Measurements from ENCODE around the gene CD300A.

DNA sequence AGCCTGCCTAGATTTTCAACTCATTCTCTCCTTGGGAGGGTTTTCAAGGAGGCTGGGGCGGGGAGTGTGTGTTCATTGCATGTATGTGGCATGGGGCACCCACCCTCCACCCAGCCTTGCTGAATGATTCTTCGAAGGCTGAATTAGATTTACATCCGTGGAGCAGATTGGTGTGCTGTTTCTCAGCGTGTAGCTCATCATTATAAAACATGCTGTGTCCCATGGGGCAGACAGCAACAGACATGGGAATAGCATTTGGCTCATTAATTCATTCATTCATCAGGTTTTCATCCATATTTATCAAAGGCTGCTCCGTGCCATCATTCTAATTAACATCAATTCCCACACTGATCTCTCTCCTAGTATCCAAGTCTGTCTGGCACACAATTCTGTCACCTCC is 10.6 kb upstream of the CD300A start:
- TF ChIP-seq, protein P1, sequence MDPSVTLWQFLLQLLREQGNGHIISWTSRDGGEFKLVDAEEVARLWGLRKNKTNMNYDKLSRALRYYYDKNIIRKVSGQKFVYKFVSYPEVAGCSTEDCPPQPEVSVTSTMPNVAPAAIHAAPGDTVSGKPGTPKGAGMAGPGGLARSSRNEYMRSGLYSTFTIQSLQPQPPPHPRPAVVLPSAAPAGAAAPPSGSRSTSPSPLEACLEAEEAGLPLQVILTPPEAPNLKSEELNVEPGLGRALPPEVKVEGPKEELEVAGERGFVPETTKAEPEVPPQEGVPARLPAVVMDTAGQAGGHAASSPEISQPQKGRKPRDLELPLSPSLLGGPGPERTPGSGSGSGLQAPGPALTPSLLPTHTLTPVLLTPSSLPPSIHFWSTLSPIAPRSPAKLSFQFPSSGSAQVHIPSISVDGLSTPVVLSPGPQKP (IDR thresholded peaks at IDR 0.05; ENCODE audit: borderline replicate concordance, low read depth, low read length): no peak
- TF ChIP-seq, protein P2, sequence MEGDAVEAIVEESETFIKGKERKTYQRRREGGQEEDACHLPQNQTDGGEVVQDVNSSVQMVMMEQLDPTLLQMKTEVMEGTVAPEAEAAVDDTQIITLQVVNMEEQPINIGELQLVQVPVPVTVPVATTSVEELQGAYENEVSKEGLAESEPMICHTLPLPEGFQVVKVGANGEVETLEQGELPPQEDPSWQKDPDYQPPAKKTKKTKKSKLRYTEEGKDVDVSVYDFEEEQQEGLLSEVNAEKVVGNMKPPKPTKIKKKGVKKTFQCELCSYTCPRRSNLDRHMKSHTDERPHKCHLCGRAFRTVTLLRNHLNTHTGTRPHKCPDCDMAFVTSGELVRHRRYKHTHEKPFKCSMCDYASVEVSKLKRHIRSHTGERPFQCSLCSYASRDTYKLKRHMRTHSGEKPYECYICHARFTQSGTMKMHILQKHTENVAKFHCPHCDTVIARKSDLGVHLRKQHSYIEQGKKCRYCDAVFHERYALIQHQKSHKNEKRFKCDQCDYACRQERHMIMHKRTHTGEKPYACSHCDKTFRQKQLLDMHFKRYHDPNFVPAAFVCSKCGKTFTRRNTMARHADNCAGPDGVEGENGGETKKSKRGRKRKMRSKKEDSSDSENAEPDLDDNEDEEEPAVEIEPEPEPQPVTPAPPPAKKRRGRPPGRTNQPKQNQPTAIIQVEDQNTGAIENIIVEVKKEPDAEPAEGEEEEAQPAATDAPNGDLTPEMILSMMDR (conservative IDR thresholded peaks at IDR 0.05; ENCODE audit: low read depth, low read length): no peak
- TF ChIP-seq MAZ (IDR thresholded peaks at IDR 0.05; ENCODE audit: borderline replicate concordance, low read depth, low read length): no peak
- TF ChIP-seq POLR2A (IDR thresholded peaks at IDR 0.05; ENCODE audit: low read depth, low read length): no peak
- no peak for TF ChIP-seq USF2 (IDR thresholded peaks at IDR 0.05; ENCODE audit: low read depth, low read length)

All from IMR-90 (cell line).